Suppressor macrophage treated with lipopolysaccharide for 4 hours (primary cell): ENCODE data around the gene PIM3.

Source experiments
- DNase-seq: peaks from one replicate; pipeline ENCODE4 v3.0.0-alpha.2; 2020

Gene PIM3

GRCh38 chr22:49928555-49929210, 31.9 kb upstream of the PIM3 start:
- no peak for DNase-seq

GRCh38 chr22:49929211-49929979, 31.2 kb upstream of the PIM3 start:
- peak; percentile 78 for DNase-seq

- DNase-seq: no peak
These were observed 30.5 kb upstream of the PIM3 start for GRCh38 chr22:49929994-49930575.

GRCh38 chr22:49930596-49931412, 29.8 kb upstream of the PIM3 start:
- peak; percentile 91 for DNase-seq

GRCh38 chr22:49933236-49934159, 27.1 kb upstream of the PIM3 start:
- DNase-seq: no peak

- peak; percentile 64 for DNase-seq
These were observed 26.2 kb upstream of the PIM3 start for GRCh38 chr22:49934160-49934890.

GRCh38 chr22:49934891-49935557, 25.5 kb upstream of the PIM3 start:
- peak; percentile 95 for DNase-seq

GRCh38 chr22:49935561-49935960, 25.0 kb upstream of the PIM3 start:
- peak; percentile 93 for DNase-seq

GRCh38 chr22:49936018-49936972, 24.3 kb upstream of the PIM3 start:
- DNase-seq: peak; percentile 100

- no peak for DNase-seq
These were observed 23.4 kb upstream of the PIM3 start for GRCh38 chr22:49936973-49937757.

GRCh38 chr22:49937758-49938564, 22.6 kb upstream of the PIM3 start:
- no peak for DNase-seq

GRCh38 chr22:49938565-49939136, 21.9 kb upstream of the PIM3 start:
- DNase-seq: no peak

- DNase-seq: no peak
These were observed 18.9 kb upstream of the PIM3 start for GRCh38 chr22:49941507-49942316.

GRCh38 chr22:49942565-49943404, 17.8 kb upstream of the PIM3 start:
- DNase-seq: no peak

GRCh38 chr22:49943405-49943765, 17.2 kb upstream of the PIM3 start:
- DNase-seq: no peak
